OCI-LY3 (cell line): ENCODE results near the gene DNAH5.

ENCODE experiments used
- H2AFZ ChIP-seq: fragments of 200-600, 300-600 bp; shearing (Covaris generic); 2 replicates; pipeline ENCODE4 v1.6.0; 2014; ENCODE audit warnings: antibody characterized with exemption, low read depth, low read length
- H3K27ac ChIP-seq: fragments of 200-600, 300-600 bp; sonication (generic); 2 replicates; pipeline ENCODE4 v1.5.1; 2014; ENCODE audit warnings: mild to moderate bottlenecking, low read length, moderate library complexity, mixed read lengths
- H3K27me3 ChIP-seq: fragments of 200-600, 300-600 bp; sonication (generic); 2 replicates; pipeline ENCODE4 v1.6.1; 2014; ENCODE audit warnings: low read depth, low read length, mixed read lengths
- H3K36me3 ChIP-seq: fragments of 200-600, 300-600 bp; sonication (generic); replicated peaks from 2 replicates; pipeline ENCODE3; 2014; ENCODE audit warnings: low read depth, low read length, mixed read lengths
- H3K4me1 ChIP-seq: fragments of 300-600, 200-600 bp; sonication (generic); 2 replicates; pipeline ENCODE4 v1.6.1; 2014; ENCODE audit warnings: low read length, mixed read lengths
- H3K4me2 ChIP-seq: fragments of 200-600, 300-600 bp; sonication (generic); 2 replicates; pipeline ENCODE4 v1.6.1; 2014; ENCODE audit warnings: low read length, mixed read lengths
- H3K4me3 ChIP-seq: fragments of 300-600, 200-600 bp; sonication (generic); 2 replicates; pipeline ENCODE4 v1.5.1; 2014; ENCODE audit warnings: antibody characterized with exemption, mild to moderate bottlenecking, low read length, moderate library complexity
- H3K79me2 ChIP-seq: fragments of 300-600, 200-600 bp; shearing (Covaris generic); 2 replicates; pipeline ENCODE4 v1.6.1; 2014; ENCODE audit warnings: mild to moderate bottlenecking, low read length, mixed read lengths
- H3K9ac ChIP-seq: fragments of 300-600, 200-600 bp; shearing (Covaris generic); 2 replicates; pipeline ENCODE4 v1.6.0; 2014; ENCODE audit warnings: mild to moderate bottlenecking, low read length, moderate library complexity
- H3K9me3 ChIP-seq: fragments of 200-600, 300-600 bp; shearing (Covaris generic); 2 replicates; pipeline ENCODE4 v1.6.1; 2014; ENCODE audit warnings: low read length, mixed read lengths; ENCODE audit not compliant: insufficient read depth
- H4K20me1 ChIP-seq: fragments of 200-600, 300-600 bp; sonication (generic); 2 replicates; pipeline ENCODE4 v1.6.1; 2016; ENCODE audit warnings: low read length, mixed read lengths; ENCODE audit not compliant: insufficient read depth
- CTCF ChIP-seq: fragments of 200-600, 300-600 bp; sonication (generic); IDR thresholded peaks from 2 replicates; pipeline ENCODE4 v1.5.1; 2014; ENCODE audit warnings: antibody characterized with exemption, low read length, low read depth
- EZH2phosphoT487 ChIP-seq: fragments of 200-600 bp; shearing (Covaris generic); IDR thresholded peaks from 2 replicates; pipeline ENCODE4 v1.6.1; 2018; ENCODE audit warnings: antibody characterized with exemption, mixed run types, low read depth

The DNAH5 gene

DNA sequence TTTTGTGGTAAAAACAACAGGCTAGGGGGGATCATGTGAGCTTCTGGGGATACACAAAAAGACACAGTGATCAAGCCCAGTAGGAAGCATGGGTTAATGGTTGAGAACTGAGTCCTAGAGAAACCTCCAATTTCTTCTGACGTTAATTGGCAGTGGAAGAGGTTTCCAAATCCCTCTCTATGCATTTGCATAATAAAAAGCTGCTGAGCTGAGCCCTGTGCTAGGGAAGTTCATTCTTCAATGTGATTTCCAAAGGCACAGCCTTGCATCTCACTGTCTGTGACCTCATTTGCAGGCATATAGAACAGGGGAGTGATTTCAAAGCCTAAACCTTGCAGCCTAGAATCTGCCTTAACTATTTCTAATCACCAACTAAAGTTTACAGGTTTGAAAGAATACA is 812 bp downstream of the DNAH5 start:
- no peaks in the 10 kb centered on the region for H3K79me2 ChIP-seq

DNA sequence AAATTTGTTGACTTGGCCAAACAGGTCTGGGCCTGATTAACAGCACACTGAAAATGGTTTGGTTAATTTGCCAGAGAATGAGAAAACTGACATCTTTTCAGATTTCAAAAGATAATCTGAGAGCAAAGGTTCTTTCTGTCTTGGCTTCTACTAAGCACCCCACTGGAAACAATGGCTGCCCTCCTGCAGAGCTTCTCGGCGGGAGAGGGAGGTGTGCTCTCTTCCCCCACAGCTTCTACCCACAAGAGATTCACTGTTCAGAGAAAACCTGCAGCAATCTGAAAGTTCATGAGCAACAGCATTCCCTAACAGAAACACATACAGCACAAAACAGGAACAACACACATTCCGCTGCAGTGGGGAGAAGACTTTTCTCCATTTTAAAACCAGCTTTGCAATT is 3.0 kb downstream of the DNAH5 start:
- no peaks in the 10 kb centered on the region for H3K27me3 ChIP-seq
- no peaks in the 10 kb centered on the region for H3K79me2 ChIP-seq
- H3K4me3 ChIP-seq = no peak overlapping the region
- no peak overlapping the region for H3K27ac ChIP-seq
- TF ChIP-seq EZH2phosphoT487 = no peak
- no peak for TF ChIP-seq CTCF
- no peak overlapping the region for H3K4me2 ChIP-seq
- H3K36me3 ChIP-seq = no peaks in the 10 kb centered on the region
- no peak overlapping the region for H2AFZ ChIP-seq
- H3K9me3 ChIP-seq = no peaks in the 10 kb centered on the region
- H4K20me1 ChIP-seq = no peaks in the 10 kb centered on the region
- H3K4me1 ChIP-seq = no peaks in the 10 kb centered on the region
- H3K9ac ChIP-seq = no peak overlapping the region

More for the DNA sequence above, 812 bp downstream of the DNAH5 start:
- H2AFZ ChIP-seq = no peak overlapping the region
- no peaks in the 10 kb centered on the region for H3K4me1 ChIP-seq
- H3K27ac ChIP-seq = no peak overlapping the region
- H4K20me1 ChIP-seq = no peaks in the 10 kb centered on the region
- no peaks in the 10 kb centered on the region for H3K36me3 ChIP-seq
- H3K4me2 ChIP-seq = no peak overlapping the region
- H3K9ac ChIP-seq = no peak overlapping the region
- no peak overlapping the region for H3K4me3 ChIP-seq
- no peaks in the 10 kb centered on the region for H3K27me3 ChIP-seq
- H3K9me3 ChIP-seq = no peaks in the 10 kb centered on the region
- TF ChIP-seq CTCF = no peak
- no peak for TF ChIP-seq EZH2phosphoT487

DNA sequence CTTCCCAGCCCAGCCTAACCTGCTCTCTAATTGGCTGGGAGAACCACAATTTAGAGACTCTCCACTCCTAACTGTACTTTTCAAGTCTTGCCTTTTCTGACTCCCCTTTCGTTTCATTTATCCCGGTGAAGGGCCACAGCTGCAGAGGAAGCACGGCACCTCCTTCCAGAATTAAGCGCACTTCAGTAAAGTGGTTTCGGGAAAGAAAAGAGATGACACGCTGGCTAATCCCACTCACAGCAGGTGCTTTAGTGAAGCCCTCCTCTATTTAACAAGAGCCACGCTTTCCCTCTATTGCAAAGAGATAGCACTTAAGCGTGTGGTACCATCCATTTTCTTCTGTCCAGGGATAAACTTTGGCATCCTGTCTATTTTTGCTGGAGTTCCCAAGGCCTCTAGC is 4.8 kb downstream of the DNAH5 start:
- no peaks in the 10 kb centered on the region for H3K9me3 ChIP-seq
- H2AFZ ChIP-seq = no peak overlapping the region
- H3K36me3 ChIP-seq = no peaks in the 10 kb centered on the region
- H3K4me3 ChIP-seq = no peak overlapping the region
- no peak overlapping the region for H3K4me2 ChIP-seq
- no peak overlapping the region for H3K9ac ChIP-seq
- TF ChIP-seq EZH2phosphoT487 (no peak), CTCF (no peak)
- no peaks in the 10 kb centered on the region for H4K20me1 ChIP-seq
- no peak overlapping the region for H3K27ac ChIP-seq
- H3K27me3 ChIP-seq = no peaks in the 10 kb centered on the region
- H3K79me2 ChIP-seq = no peaks in the 10 kb centered on the region
- no peaks in the 10 kb centered on the region for H3K4me1 ChIP-seq

DNA sequence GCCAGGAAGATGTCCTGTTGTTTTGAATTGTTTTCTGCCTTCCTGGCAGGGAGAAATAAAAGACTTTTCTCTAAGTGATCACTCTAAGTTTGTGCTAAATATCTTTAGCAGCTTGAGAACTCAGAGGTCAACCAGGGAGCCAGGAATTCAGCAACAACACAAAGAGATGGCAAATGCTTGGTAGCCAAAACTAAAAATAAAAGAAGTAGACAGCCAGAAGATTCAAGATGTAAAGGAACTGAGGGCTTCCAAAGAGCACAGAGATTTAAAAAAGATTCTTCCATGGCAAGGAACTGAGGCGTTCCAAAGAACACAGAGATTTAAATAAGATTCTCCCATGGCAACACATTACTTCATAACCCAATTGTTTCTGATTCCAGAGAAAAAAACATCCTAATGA is 9.6 kb downstream of the DNAH5 start:
- no peak overlapping the region for H3K9ac ChIP-seq
- no peak overlapping the region for H2AFZ ChIP-seq
- no peak overlapping the region for H3K4me2 ChIP-seq
- H3K4me1 ChIP-seq = no peaks in the 10 kb centered on the region
- H3K27ac ChIP-seq = no peak overlapping the region
- TF ChIP-seq EZH2phosphoT487 = no peak
- no peak for TF ChIP-seq CTCF
- H3K4me3 ChIP-seq = no peak overlapping the region
- no peaks in the 10 kb centered on the region for H3K36me3 ChIP-seq
- H3K27me3 ChIP-seq = no peaks in the 10 kb centered on the region
- no peaks in the 10 kb centered on the region for H4K20me1 ChIP-seq
- H3K79me2 ChIP-seq = no peaks in the 10 kb centered on the region
- H3K9me3 ChIP-seq = no peaks in the 10 kb centered on the region
